ENCODE results near the gene GPR39.

The GPR39 gene

GRCh38 chr2:132573444-132574007 lies 156.9 kb downstream of the GPR39 start:
- no peak for DNase-seq

- no peak for DNase-seq
Measured at GRCh38 chr2:132577686-132578085, 161.1 kb downstream of the GPR39 start.

GRCh38 chr2:132581591-132581990 lies 165.0 kb downstream of the GPR39 start:
- DNase-seq = no peak

- no peak for DNase-seq
Measured at GRCh38 chr2:132581991-132582738, 165.6 kb downstream of the GPR39 start.

- no peak for DNase-seq
Measured at GRCh38 chr2:132583666-132584360, 167.2 kb downstream of the GPR39 start.

GRCh38 chr2:132584976-132585817 lies 168.6 kb downstream of the GPR39 start:
- no peak for DNase-seq

- no peak for DNase-seq
Measured at GRCh38 chr2:132586101-132586511, 169.5 kb downstream of the GPR39 start.

GRCh38 chr2:132586835-132587234 lies 170.2 kb downstream of the GPR39 start:
- no peak for DNase-seq

- no peak for DNase-seq
Measured at GRCh38 chr2:132588576-132588975, 172.0 kb downstream of the GPR39 start.

GRCh38 chr2:132589111-132589830 lies 172.7 kb downstream of the GPR39 start:
- DNase-seq = no peak

GRCh38 chr2:132589966-132590365 lies 173.4 kb downstream of the GPR39 start:
- DNase-seq = no peak

- no peak for DNase-seq
Measured at GRCh38 chr2:132593171-132593570, 176.6 kb downstream of the GPR39 start.

GRCh38 chr2:132595186-132595585 lies 178.6 kb downstream of the GPR39 start:
- no peak for DNase-seq

- no peak for DNase-seq
Measured at GRCh38 chr2:132595693-132596092, 179.1 kb downstream of the GPR39 start.

GRCh38 chr2:132597166-132597565 lies 180.6 kb downstream of the GPR39 start:
- no peak for DNase-seq

GRCh38 chr2:132597831-132598230 lies 181.2 kb downstream of the GPR39 start:
- DNase-seq = no peak

GRCh38 chr2:132598536-132598935 lies 181.9 kb downstream of the GPR39 start:
- DNase-seq = no peak

GRCh38 chr2:132599556-132599955 lies 183.0 kb downstream of the GPR39 start:
- DNase-seq = no peak

- no peak for DNase-seq
Measured at GRCh38 chr2:132604561-132604960, 188.0 kb downstream of the GPR39 start.

GRCh38 chr2:132605236-132606180 lies 188.9 kb downstream of the GPR39 start:
- DNase-seq = no peak

GRCh38 chr2:132606649-132607048 lies 190.0 kb downstream of the GPR39 start:
- DNase-seq = no peak

All from NCI-H446 treated with DMSO at 0.1 percent for 48 hours (cell line).